Progenitor cell of endocrine pancreas (in vitro differentiated cells): ENCODE results near the gene AP2B1. TPM values are rescaled to one million over a fixed set of nuclear protein-coding genes. Genes with fewer than 3 reads are reported as not detected.
"Not testable (repeated sequence)": the region's sequence is repeated elsewhere in the genome, so short reads cannot be mapped to it uniquely, and the experiment has no call there.

Experiments used
- DNase-seq: peaks from one replicate; pipeline ENCODE4 v3.0.0; 2021; ENCODE audit warnings: low spot score; ENCODE audit not compliant: unreplicated experiment
- H3K27ac Mint-ChIP-seq: 2 replicates; pipeline ENCODE4 v1.8.0; 2021; ENCODE audit warnings: mild to moderate bottlenecking, moderate library complexity, mixed read lengths
- H3K27me3 Mint-ChIP-seq: 2 replicates; pipeline ENCODE4 v1.8.0; 2021; ENCODE audit warnings: mixed read lengths
- H3K36me3 Mint-ChIP-seq: 2 replicates; pipeline ENCODE4 v1.8.0; 2022; ENCODE audit warnings: mixed read lengths; ENCODE audit not compliant: insufficient read depth
- H3K4me1 Mint-ChIP-seq: 2 replicates; pipeline ENCODE4 v1.8.0; 2021; ENCODE audit warnings: low read depth, mixed read lengths
- H3K4me3 Mint-ChIP-seq: 2 replicates; pipeline ENCODE4 v1.8.0; 2021; ENCODE audit warnings: low read depth, mild to moderate bottlenecking, moderate library complexity, mixed read lengths
- H3K9me3 Mint-ChIP-seq: 2 replicates; pipeline ENCODE4 v1.8.0; 2021; ENCODE audit warnings: low read depth, mixed read lengths
- total RNA-seq: library from RNA; stranded (reverse); gene quantifications from 2 replicates; pipeline ENCODE4 v1.2.1, GENCODE V29; 2021
- TF ChIP-seq, protein P1 (sequence below): fragments of 200-600 bp; sonication (generic); IDR thresholded peaks from one replicate; pipeline ENCODE4 v1.5.0; 2021; ENCODE audit warnings: antibody characterized with exemption, mild to moderate bottlenecking; ENCODE audit not compliant: unreplicated experiment

Gene AP2B1
- total RNA-seq, 1 donor from 2014 or later = 194 TPM

DNA sequence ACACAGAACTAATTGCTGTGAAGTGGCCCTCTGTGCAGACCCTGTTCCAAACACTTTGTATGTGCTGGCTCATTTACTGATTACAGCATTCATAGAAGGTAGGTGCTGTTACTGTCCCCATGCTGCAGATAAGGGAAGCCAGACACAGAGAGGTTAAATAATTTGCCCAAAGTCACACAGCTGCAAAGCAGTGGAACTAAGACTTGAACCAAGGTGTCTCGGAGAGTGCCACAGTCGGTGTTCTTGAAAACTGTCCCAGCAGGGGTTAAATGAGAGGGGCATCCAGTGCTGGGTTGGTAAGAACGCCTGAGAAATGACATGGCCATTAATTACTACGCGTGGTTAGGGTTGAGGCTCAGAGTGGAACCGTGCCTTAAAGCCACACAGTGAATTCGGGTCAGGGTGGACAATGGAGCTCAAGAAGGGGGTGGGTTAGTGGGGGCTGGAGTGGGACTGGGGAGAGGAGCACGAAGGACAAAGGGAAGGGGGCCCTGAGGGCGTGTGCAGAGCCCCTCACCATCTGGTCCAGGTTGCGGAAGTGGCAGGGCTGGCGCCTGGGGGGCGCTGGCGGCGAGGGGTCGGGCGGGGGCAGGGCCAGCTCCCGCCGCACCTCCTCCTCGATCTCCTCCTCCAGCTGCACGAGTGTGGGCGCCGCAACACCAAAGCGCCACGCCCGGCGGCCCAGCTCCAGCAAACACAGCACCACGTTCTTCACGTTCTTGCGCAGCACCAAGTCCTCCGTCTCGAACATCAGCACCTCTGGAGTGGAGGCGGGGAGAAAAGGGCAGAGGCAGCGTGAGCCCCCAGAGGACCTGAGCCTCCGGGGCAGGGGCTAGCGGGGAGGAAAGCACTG lies 162.7 kb downstream of the AP2B1 start:
- DNase-seq = no peak

DNA sequence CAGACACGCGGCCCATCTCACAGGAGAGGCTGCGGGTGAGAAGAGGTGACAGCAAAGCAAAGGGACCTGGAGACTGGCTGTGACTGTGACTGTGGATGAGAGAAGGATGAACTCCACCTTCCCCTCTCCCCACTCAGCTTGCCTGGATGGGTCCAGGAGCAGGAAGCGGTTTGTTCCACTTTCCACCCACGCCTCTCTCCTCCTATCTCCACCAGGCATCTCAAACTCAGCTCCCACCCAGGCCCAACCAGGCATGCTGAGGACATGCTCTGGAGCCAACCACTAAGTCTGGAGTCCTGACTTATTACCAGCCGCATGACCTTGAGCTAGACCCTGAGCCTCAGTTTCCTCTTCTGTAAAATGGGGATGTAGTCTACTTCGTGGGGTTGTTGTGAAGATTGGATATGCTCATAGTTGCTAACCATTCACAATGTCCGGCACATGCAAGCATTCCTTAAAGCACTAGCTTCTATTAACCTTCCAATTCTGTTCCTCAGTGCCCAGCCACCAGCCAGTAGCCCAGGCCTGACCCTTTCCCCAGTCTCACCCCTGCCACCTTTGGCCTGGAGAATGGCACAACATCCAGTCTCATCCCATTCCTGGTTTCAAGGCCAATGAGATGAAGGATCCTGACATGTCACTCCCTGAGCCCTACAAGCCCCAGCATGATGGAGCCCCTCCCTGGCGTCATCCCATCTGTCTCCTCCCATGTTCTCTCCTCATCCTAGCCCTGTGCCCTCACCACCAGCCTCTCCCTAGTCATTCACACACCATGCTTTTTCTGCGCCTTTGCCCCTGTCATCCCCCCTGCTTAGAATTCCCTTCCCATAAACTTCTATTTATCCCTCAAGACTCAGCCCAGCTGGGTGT lies 163.6 kb downstream of the AP2B1 start:
- peaks cover 33% of the 10 kb centered on the region for H3K27me3 Mint-ChIP-seq
- no peak overlapping the region for H3K4me3 Mint-ChIP-seq
- H3K9me3 Mint-ChIP-seq = no peaks in the 10 kb centered on the region
- TF ChIP-seq, protein P1, sequence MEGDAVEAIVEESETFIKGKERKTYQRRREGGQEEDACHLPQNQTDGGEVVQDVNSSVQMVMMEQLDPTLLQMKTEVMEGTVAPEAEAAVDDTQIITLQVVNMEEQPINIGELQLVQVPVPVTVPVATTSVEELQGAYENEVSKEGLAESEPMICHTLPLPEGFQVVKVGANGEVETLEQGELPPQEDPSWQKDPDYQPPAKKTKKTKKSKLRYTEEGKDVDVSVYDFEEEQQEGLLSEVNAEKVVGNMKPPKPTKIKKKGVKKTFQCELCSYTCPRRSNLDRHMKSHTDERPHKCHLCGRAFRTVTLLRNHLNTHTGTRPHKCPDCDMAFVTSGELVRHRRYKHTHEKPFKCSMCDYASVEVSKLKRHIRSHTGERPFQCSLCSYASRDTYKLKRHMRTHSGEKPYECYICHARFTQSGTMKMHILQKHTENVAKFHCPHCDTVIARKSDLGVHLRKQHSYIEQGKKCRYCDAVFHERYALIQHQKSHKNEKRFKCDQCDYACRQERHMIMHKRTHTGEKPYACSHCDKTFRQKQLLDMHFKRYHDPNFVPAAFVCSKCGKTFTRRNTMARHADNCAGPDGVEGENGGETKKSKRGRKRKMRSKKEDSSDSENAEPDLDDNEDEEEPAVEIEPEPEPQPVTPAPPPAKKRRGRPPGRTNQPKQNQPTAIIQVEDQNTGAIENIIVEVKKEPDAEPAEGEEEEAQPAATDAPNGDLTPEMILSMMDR = no peak
- no peak for DNase-seq
- peaks cover 2% of the 10 kb centered on the region for H3K4me1 Mint-ChIP-seq
- H3K27ac Mint-ChIP-seq = no peak overlapping the region
- H3K36me3 Mint-ChIP-seq = no peaks in the 10 kb centered on the region

More for the DNA sequence above, 162.7 kb downstream of the AP2B1 start:
- H3K27me3 Mint-ChIP-seq = peaks cover 33% of the 10 kb centered on the region
- H3K36me3 Mint-ChIP-seq = no peaks in the 10 kb centered on the region
- TF ChIP-seq, protein P1 = no peak
- no peaks in the 10 kb centered on the region for H3K9me3 Mint-ChIP-seq
- H3K4me1 Mint-ChIP-seq = peaks cover 2% of the 10 kb centered on the region
- H3K4me3 Mint-ChIP-seq = peak overlapping the region; percentile 26
- H3K27ac Mint-ChIP-seq = no peak overlapping the region

- H3K27me3 Mint-ChIP-seq = peaks cover 33% of the 10 kb centered on the region
- not testable (repeated sequence) for H3K27ac Mint-ChIP-seq, DNase-seq
These were observed 164.4 kb downstream of the AP2B1 start for GRCh38 chr17:35751541-35751940.

GRCh38 chr17:35752471-35752870 lies 165.3 kb downstream of the AP2B1 start:
- TF ChIP-seq, protein P1 = no peak
- DNase-seq = no peak
- Mint-ChIP-seq H3K27me3 (peaks cover 33% of the 10 kb centered on the region), H3K27ac (no peak overlapping the region), H3K4me1 (peaks cover 2% of the 10 kb centered on the region), H3K4me3 (no peak overlapping the region), H3K9me3 (no peaks in the 10 kb centered on the region), H3K36me3 (no peaks in the 10 kb centered on the region)

More at GRCh38 chr17:35751541-35751940, 164.4 kb downstream of the AP2B1 start:
- H3K36me3 Mint-ChIP-seq, H3K4me3 Mint-ChIP-seq, H3K9me3 Mint-ChIP-seq, H3K4me1 Mint-ChIP-seq: not testable (repeated sequence)

- no peaks in the 10 kb centered on the region for H3K9me3 Mint-ChIP-seq
- H3K4me3 Mint-ChIP-seq = no peak within 1 kb of the TSS
- no peaks in the 10 kb centered on the region for H3K36me3 Mint-ChIP-seq
- H3K27ac Mint-ChIP-seq = no peak within 1 kb of the TSS
- peaks cover 33% of the 10 kb centered on the region for H3K27me3 Mint-ChIP-seq
- no peak for DNase-seq
- TF ChIP-seq, protein P1 = no peak
- H3K4me1 Mint-ChIP-seq = peaks cover 2% of the 10 kb centered on the region
These were observed 166.0 kb downstream of the AP2B1 start, which contains the start of gene GAS2L2 for GRCh38 chr17:35752945-35753764. Gene GAS2L2 (minus strand): TSS chr17:35753239. CDS start chr17:35752850, 389 bp downstream.
